Suprapubic skin (tissue), 4 donors: ENCODE measurements around the gene PRH2. TPM values are rescaled to one million over a fixed set of nuclear protein-coding genes. Genes with fewer than 3 reads are reported as not detected.

Experiments used
- DNase-seq, 2 donors: peaks; one replicate each; pipeline ENCODE4 v3.0.0-alpha.2; 2019; ENCODE audit warnings: low spot score in 2 of 2
- H3K27ac ChIP-seq: fragments of 200-600 bp; sonication (generic); one replicate; pipeline ENCODE4 v1.5.1; 2019
- H3K27me3 ChIP-seq: fragments of 200-600 bp; sonication (generic); one replicate; pipeline ENCODE4 v1.5.1; 2019
- H3K36me3 ChIP-seq: fragments of 200-600 bp; sonication (generic); one replicate; pipeline ENCODE4 v1.5.1; 2019
- H3K4me1 ChIP-seq: fragments of 200-600 bp; sonication (generic); one replicate; pipeline ENCODE4 v1.5.1; 2019
- H3K4me3 ChIP-seq: fragments of 200-600 bp; sonication (generic); one replicate; pipeline ENCODE4 v1.5.1; 2019; ENCODE audit warnings: mild to moderate bottlenecking
- H3K9me3 ChIP-seq: fragments of 200-600 bp; sonication (generic); one replicate; pipeline ENCODE4 v1.5.1; 2019
- EP300 ChIP-seq: sonication (generic); formaldehyde crosslinking; IDR thresholded peaks from one replicate; pipeline ENCODE4 v1.6.1; 2017; ENCODE audit warnings: antibody characterized with exemption
- POLR2A ChIP-seq, 2 donors: fragments of 450-650 bp; IDR thresholded peaks; one replicate each; pipeline ENCODE4 v1.6.1; 2017; ENCODE audit warnings: antibody characterized with exemption in 2 of 2, mild to moderate bottlenecking in 2 of 2, moderate library complexity in 2 of 2
- POLR2AphosphoS5 ChIP-seq, 3 donors: sonication (generic); formaldehyde crosslinking; IDR thresholded peaks; one replicate each; pipeline ENCODE4 v1.6.1; 2017; ENCODE audit warnings: antibody characterized with exemption in 3 of 3
- WGBS: methylation state at CpG from one replicate; pipeline ENCODE4 v1.1.5; 2018; 5-methylcytosine and 5-hydroxymethylcytosine counted together
- total RNA-seq, 4 donors: library from RNA; depleted of rRNA; stranded (reverse); fragments of >200 nt; gene quantifications; one replicate each; pipeline ENCODE4 v1.1.0, GENCODE V29; 2016
- TF ChIP-seq, protein P1 (sequence below), 2 donors: fragments of 200-600 bp in 1 of 2; fragments of 450-650 bp in 1 of 2; sonication (generic) in 1 of 2; IDR thresholded peaks; one replicate each; pipeline ENCODE4 v1.5.1; 2016 to 2019; ENCODE audit warnings: antibody characterized with exemption in 2 of 2, mild to moderate bottlenecking in 1 of 2, moderate library complexity in 1 of 2

The PRH2 gene
- total RNA-seq, 4 donors from 2014 or later, result 2.1 TPM; not detected in 3

DNA sequence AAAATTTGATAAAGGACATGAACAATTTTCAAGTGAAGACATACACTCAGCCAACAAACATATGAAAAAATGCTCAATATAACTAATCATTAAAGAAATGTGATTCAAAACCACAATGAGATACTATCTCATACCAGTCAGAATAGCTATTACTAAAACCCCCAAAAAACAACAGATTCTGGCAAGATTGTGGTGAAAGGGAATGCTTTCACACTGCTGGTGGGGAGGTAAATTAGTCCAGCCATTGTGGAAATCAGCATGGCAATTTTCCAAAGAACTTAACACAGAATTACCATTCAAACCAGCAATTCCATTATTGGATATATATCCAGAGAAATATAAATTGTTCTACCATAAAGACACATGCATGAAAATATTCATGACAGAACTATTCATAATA, 28.7 kb downstream of the PRH2 start:
- no peak overlapping the region for H3K27ac ChIP-seq
- no peaks in the 10 kb centered on the region for H3K4me1 ChIP-seq
- H3K36me3 ChIP-seq, result no peaks in the 10 kb centered on the region
- no peak for DNase-seq
- H3K27me3 ChIP-seq, result no peaks in the 10 kb centered on the region
- TF ChIP-seq EP300 (no peak), POLR2AphosphoS5 (IDR thresholded peaks at IDR 0.05) (no peak), POLR2A (IDR thresholded peaks at IDR 0.05) (no peak)
- TF ChIP-seq, protein P1, sequence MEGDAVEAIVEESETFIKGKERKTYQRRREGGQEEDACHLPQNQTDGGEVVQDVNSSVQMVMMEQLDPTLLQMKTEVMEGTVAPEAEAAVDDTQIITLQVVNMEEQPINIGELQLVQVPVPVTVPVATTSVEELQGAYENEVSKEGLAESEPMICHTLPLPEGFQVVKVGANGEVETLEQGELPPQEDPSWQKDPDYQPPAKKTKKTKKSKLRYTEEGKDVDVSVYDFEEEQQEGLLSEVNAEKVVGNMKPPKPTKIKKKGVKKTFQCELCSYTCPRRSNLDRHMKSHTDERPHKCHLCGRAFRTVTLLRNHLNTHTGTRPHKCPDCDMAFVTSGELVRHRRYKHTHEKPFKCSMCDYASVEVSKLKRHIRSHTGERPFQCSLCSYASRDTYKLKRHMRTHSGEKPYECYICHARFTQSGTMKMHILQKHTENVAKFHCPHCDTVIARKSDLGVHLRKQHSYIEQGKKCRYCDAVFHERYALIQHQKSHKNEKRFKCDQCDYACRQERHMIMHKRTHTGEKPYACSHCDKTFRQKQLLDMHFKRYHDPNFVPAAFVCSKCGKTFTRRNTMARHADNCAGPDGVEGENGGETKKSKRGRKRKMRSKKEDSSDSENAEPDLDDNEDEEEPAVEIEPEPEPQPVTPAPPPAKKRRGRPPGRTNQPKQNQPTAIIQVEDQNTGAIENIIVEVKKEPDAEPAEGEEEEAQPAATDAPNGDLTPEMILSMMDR (IDR thresholded peaks at IDR 0.05), result no peak
- peaks cover 7% of the 10 kb centered on the region for H3K9me3 ChIP-seq
- no peak overlapping the region for H3K4me3 ChIP-seq

DNA sequence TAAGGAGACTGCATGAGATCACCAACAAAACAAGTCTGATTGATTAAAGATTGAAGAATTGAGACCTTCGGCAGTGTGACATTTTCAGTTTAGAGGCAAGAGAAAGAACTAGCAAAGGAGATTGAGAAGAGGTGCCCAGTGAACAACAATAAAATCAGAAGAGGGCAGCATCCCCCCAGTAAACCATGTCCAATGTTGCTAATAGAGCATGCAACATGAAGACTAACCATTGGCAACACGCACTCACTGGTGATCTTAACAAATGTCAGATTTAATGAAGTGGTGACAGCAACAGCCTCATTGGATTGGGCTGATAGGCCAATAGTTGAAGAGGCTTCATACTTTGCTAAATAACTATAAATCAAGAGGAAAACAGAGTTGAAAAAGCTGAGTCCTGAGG, 30.8 kb downstream of the PRH2 start:
- 80% methylated on average over 2 of the region's 2 CpGs for WGBS
- H3K4me1 ChIP-seq, result no peaks in the 10 kb centered on the region
- TF ChIP-seq, protein P1 (IDR thresholded peaks at IDR 0.05), result no peak
- no peak overlapping the region for H3K27ac ChIP-seq
- peaks cover 6% of the 10 kb centered on the region for H3K9me3 ChIP-seq
- no peaks in the 10 kb centered on the region for H3K36me3 ChIP-seq
- H3K4me3 ChIP-seq, result no peak overlapping the region
- DNase-seq, result no peak
- no peaks in the 10 kb centered on the region for H3K27me3 ChIP-seq

DNA sequence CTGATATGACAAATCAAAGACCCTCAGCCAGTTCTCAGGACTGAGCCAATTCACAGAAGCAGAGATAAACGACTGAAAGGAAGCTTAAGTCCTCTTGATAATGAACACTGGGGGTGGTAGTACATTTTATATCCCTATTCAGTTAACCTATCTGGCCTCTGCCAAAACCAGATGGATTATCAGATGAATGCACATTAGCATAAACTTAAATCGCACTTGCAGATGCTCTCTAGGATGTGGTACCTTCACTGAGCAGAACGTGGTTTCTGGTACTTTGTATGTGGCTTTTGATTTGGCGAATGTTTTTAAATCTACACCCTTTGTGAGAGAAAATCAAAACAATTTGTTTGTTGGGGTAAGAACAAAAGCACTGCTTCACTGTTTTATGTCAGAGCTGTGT, 31.2 kb downstream of the PRH2 start:
- 65% methylated on average over 4 of the region's 4 CpGs for WGBS
- DNase-seq, result no peak

DNA sequence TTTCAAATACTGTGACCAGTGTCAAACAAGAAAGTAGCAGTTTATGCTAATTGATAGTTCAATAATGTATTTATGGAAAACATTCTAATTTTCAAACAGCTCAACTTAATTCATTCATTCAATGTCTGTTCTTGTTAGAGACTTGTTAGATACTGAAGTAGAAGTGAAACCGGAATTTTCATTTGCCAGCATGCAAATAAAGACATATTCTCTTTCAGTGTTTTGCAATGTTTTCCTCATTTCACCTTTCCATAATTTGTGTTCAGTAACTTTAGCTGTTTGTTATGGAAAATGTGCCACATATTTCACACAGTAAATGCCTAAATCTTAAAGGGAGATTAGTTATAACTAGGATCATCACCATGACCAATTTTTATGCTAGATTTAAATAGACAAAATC, 36.4 kb downstream of the PRH2 start:
- Histone ChIP-seq H3K27me3 (no peaks in the 10 kb centered on the region), H3K9me3 (no peaks in the 10 kb centered on the region), H3K27ac (no peak overlapping the region), H3K4me1 (peaks cover 12% of the 10 kb centered on the region), H3K36me3 (no peaks in the 10 kb centered on the region), H3K4me3 (no peak overlapping the region)
- no peak for DNase-seq
- TF ChIP-seq, protein P1 (IDR thresholded peaks at IDR 0.05), result no peak
- no peak for TF ChIP-seq EP300
- TF ChIP-seq POLR2A (IDR thresholded peaks at IDR 0.05), result no peak
- no peak for TF ChIP-seq POLR2AphosphoS5 (IDR thresholded peaks at IDR 0.05)
- 61% methylated on average over 1 of the region's 1 CpG for WGBS

More for the DNA sequence above, 31.2 kb downstream of the PRH2 start:
- H3K36me3 ChIP-seq, result no peaks in the 10 kb centered on the region
- no peaks in the 10 kb centered on the region for H3K27me3 ChIP-seq
- no peaks in the 10 kb centered on the region for H3K4me1 ChIP-seq
- peaks cover 4% of the 10 kb centered on the region for H3K9me3 ChIP-seq
- H3K27ac ChIP-seq, result no peak overlapping the region
- H3K4me3 ChIP-seq, result no peak overlapping the region
- TF ChIP-seq POLR2A (IDR thresholded peaks at IDR 0.05), result no peak
- TF ChIP-seq, protein P1 (IDR thresholded peaks at IDR 0.05), result no peak
- TF ChIP-seq EP300, result no peak
- no peak for TF ChIP-seq POLR2AphosphoS5 (IDR thresholded peaks at IDR 0.05)

DNA sequence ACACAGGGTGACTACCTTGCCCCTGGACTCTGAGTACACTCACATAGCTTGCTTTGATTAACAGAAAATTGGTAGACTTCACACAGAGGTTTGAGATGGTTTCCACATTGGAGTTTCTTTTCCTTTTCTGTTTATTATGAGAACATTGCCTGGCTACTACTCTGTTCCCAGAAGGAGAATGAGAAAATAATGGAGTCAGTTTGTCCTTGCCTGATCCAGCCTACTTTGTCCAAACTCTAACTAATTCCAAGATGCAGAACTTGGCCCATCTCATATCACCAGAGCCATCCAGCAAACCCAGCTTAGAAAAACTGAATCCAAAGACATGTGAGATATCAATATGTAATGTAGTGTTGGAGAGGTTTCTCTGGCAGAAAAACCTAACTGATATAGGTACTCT, 37.3 kb downstream of the PRH2 start:
- no peak overlapping the region for H3K4me3 ChIP-seq
- TF ChIP-seq, protein P1 (IDR thresholded peaks at IDR 0.05), result no peak
- TF ChIP-seq POLR2A (IDR thresholded peaks at IDR 0.05) (no peak), POLR2AphosphoS5 (IDR thresholded peaks at IDR 0.05) (no peak), EP300 (no peak)
- no peaks in the 10 kb centered on the region for H3K36me3 ChIP-seq
- no peaks in the 10 kb centered on the region for H3K9me3 ChIP-seq
- H3K27ac ChIP-seq, result no peak overlapping the region
- H3K27me3 ChIP-seq, result no peaks in the 10 kb centered on the region
- DNase-seq, result no peak
- H3K4me1 ChIP-seq, result peaks cover 12% of the 10 kb centered on the region
